Adipocyte (in vitro differentiated cells): ENCODE measurements around the gene CLRN1.

ENCODE experiments used
- DNase-seq: peaks from one replicate; pipeline ENCODE4 v3.0.0-alpha.2; 2015; ENCODE audit warnings: low read depth
- H3K27me3 ChIP-seq: replicated peaks from 2 replicates; pipeline ENCODE4 v1.7.0; 2013; ENCODE audit warnings: mild to moderate bottlenecking, low read length, moderate library complexity; ENCODE audit not compliant: control insufficient read depth, insufficient read depth
- H3K36me3 ChIP-seq: 2 replicates; pipeline ENCODE4 v1.7.0; 2013; ENCODE audit warnings: low read length, mild to moderate bottlenecking, moderate library complexity; ENCODE audit not compliant: control insufficient read depth, insufficient read depth, severe bottlenecking
- H3K4me1 ChIP-seq: 2 replicates; pipeline ENCODE4 v1.7.0; 2013; ENCODE audit warnings: mild to moderate bottlenecking, low read length, moderate library complexity; ENCODE audit not compliant: control insufficient read depth, insufficient read depth
- H3K4me3 ChIP-seq: 2 replicates; pipeline ENCODE4 v1.7.0; 2013; ENCODE audit warnings: mild to moderate bottlenecking, low read length, moderate library complexity
- H3K9ac ChIP-seq: 2 replicates; pipeline ENCODE4 v1.7.0; 2013; ENCODE audit warnings: mild to moderate bottlenecking, low read length, moderate library complexity
- H3K9me3 ChIP-seq: 2 replicates; pipeline ENCODE4 v1.7.0; 2013; ENCODE audit warnings: mild to moderate bottlenecking, low read length, moderate library complexity; ENCODE audit not compliant: control insufficient read depth

The CLRN1 gene

DNA sequence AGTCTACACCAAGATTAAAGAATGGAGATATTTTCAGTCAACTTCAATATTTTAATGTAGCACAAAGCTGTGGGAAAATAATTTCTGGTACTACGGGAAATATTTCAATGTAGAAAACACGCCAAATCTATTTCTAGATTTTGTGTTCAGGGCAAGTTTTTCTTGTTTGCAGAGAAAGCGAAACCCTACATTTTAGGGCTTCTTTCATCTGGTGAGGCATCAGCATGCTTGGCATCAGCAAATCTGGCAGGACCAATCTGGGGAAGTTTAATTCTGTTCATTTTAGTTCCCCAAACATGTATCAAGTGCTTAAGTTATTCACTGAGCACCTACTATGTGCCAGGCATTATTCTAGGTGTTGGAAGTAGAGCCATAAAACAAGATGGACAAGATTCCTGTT is 30.3 kb downstream of the CLRN1 start:
- H3K9me3 ChIP-seq = peaks cover 4% of the 10 kb centered on the region
- H3K36me3 ChIP-seq = no peaks in the 10 kb centered on the region
- no peak overlapping the region for H3K9ac ChIP-seq
- H3K4me3 ChIP-seq = no peak overlapping the region
- no peak for DNase-seq
- peaks cover 6% of the 10 kb centered on the region for H3K4me1 ChIP-seq
- peaks cover 42% of the 10 kb centered on the region for H3K27me3 ChIP-seq

DNA sequence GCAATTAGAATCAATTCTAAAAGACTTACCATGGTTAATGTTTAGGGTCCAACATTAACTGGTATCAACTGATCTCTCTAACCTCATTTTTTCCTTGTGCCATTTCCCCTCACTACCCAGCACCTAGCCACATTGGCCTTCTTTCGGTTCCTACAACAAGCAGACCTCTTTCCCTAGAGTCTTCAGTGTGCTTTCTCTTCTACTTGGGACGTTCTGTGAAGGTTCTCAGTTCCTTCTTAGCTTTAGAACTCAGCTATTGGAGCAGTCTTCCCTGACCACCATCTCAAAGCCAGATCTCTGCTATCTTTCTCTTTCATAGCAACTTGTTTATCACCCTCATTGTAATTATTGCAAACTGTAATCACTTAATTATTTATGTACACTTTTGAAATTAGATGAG is 35.8 kb downstream of the CLRN1 start:
- Histone ChIP-seq H3K4me3 (no peak overlapping the region), H3K36me3 (no peaks in the 10 kb centered on the region), H3K4me1 (peaks cover 7% of the 10 kb centered on the region), H3K27me3 (peaks cover 56% of the 10 kb centered on the region), H3K9me3 (no peaks in the 10 kb centered on the region), H3K9ac (no peak overlapping the region)
- DNase-seq = no peak

DNA sequence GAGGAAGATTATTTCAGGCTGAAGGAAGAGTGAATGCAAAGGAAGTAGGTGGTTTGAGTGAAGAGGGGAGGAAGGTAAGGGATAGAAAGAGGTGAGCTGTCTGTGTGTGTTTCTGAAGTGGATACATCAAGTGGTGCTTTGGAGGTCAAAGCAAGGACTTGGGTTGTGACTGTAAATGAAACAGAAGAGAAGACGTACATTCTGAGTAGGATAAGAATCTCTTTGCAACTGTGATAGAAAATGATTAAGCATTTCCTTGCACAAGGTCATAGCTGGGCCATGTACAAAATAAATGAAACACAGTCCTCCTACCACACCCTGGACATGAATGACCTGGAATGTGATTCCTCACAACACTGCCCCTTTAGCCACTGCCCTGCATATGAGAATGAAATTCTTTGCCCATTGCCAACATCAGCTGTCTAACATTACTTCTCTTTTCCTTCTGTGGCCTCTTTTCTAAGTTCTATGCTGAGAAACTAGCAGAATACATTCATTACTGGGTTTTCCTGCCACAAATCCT is 39.0 kb downstream of the CLRN1 start:
- peak; percentile 62 for DNase-seq
- H3K36me3 ChIP-seq = no peaks in the 10 kb centered on the region
- peaks cover 7% of the 10 kb centered on the region for H3K4me1 ChIP-seq
- no peak overlapping the region for H3K9ac ChIP-seq
- H3K27me3 ChIP-seq = peaks cover 65% of the 10 kb centered on the region
- H3K4me3 ChIP-seq = no peak overlapping the region
- H3K9me3 ChIP-seq = peaks cover 7% of the 10 kb centered on the region

DNA sequence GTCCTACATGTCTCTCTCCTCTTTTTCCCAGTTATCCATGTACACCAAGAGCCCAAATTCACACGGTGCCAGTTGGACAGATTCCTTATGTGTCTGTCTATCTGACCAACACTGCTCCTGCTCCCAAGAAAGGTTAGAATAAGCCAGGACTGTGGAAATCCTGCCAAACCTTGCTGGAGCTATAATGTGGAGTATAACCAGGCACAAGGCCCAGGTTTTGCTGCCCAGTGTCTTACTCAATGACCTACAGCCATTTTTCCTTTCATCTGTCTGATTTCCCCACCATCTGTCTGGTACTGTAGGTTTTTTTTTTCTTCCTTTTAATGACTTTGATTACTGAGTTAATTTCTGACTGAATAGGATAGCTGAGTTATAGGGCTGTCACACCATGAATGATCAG is 40.8 kb downstream of the CLRN1 start:
- Histone ChIP-seq H3K27me3 (peaks cover 52% of the 10 kb centered on the region), H3K4me1 (peaks cover 7% of the 10 kb centered on the region), H3K9ac (no peak overlapping the region), H3K36me3 (no peaks in the 10 kb centered on the region), H3K9me3 (peaks cover 7% of the 10 kb centered on the region), H3K4me3 (no peak overlapping the region)
- no peak for DNase-seq

DNA sequence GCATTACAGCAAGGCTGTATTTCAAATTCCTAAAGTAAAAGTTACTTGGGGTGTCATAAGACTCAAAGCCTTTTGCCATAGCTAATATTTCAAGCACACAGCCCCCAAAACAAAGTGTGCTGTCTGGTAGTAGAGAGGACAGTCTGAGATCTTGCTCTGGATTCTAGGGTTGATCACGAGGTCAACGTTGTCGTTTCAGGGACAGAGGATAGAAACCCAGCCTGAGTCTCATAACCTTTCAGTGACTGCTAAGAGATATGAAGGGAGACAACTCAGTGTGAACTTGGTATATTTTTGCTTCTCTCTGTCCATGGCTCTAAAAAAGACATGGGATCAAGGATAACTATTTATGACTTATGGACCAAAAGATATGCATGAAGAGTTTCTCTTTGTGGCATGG is 41.7 kb downstream of the CLRN1 start:
- Histone ChIP-seq H3K9me3 (peaks cover 7% of the 10 kb centered on the region), H3K27me3 (peaks cover 53% of the 10 kb centered on the region), H3K4me3 (no peak overlapping the region), H3K4me1 (peaks cover 7% of the 10 kb centered on the region), H3K36me3 (no peaks in the 10 kb centered on the region), H3K9ac (no peak overlapping the region)
- DNase-seq = no peak

DNA sequence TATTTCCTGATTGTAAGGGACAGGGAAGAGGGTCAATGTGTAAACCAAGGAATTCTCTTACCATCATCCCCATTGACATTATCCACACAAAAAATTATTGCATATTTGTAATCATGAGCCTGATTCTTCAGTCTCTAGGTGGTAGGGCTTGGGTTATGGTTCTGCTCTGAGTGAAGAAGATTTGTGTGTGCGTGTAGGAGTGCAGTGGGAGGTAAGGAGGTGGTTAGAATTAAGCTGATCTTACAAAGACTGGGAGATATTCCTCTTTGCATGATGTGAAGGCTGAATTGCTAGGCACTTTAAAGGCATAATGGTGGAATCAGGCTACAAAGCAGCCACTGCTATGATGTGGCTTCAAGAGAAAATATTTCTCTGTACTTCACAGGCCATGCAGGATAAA is 44.3 kb downstream of the CLRN1 start:
- no peaks in the 10 kb centered on the region for H3K4me1 ChIP-seq
- H3K4me3 ChIP-seq = no peak overlapping the region
- no peaks in the 10 kb centered on the region for H3K36me3 ChIP-seq
- H3K27me3 ChIP-seq = peaks cover 61% of the 10 kb centered on the region
- H3K9me3 ChIP-seq = peaks cover 7% of the 10 kb centered on the region
- no peak for DNase-seq
- no peak overlapping the region for H3K9ac ChIP-seq

DNA sequence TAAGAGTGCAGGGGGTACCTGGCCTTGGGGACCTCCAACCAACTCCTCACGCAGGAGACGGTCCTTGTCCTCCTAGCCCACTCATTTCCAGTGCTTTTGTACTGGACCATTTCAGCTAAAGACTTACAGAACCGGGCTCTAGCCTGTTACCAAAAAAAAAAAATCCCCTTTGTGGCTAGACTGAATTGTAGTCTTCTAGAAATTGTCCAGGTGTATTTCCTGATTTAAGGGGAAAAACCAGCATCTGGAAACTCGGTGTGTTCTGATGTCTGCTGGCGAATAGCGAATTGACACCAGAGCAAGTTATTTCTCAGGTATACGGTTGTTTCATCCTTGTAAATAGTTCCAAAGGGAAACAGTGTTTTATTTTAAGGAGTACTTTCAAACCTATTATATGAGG is 46.2 kb downstream of the CLRN1 start:
- no peak overlapping the region for H3K9ac ChIP-seq
- H3K4me3 ChIP-seq = no peak overlapping the region
- H3K9me3 ChIP-seq = peaks cover 7% of the 10 kb centered on the region
- no peaks in the 10 kb centered on the region for H3K36me3 ChIP-seq
- no peaks in the 10 kb centered on the region for H3K4me1 ChIP-seq
- no peak for DNase-seq
- H3K27me3 ChIP-seq = peaks cover 62% of the 10 kb centered on the region

DNA sequence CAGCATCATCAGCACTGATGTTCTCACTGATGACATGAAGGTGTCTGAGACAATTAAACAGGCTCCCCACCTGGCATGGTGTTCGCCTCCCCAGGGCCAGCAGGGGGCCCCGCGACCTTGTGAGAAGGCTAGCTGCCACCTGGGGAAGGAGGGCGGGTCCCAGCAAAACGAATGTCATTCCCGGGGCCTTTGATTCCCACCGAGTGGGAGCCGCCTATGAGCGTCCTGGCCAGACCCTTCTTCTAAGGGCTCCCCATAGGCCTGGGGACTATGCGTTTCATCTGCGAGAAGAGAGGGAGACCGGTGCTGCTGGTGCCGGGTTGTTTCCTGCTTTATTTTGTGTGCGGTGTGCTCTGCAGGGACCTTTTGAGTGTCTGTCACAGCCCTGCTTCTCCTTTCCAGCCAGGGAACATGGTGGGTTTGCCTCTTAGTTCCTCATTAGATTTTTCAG is 46.8 kb downstream of the CLRN1 start:
- peaks cover 56% of the 10 kb centered on the region for H3K27me3 ChIP-seq
- H3K9ac ChIP-seq = no peak overlapping the region
- no peak overlapping the region for H3K4me3 ChIP-seq
- no peaks in the 10 kb centered on the region for H3K4me1 ChIP-seq
- DNase-seq = no peak
- H3K9me3 ChIP-seq = peaks cover 7% of the 10 kb centered on the region
- H3K36me3 ChIP-seq = no peaks in the 10 kb centered on the region

DNA sequence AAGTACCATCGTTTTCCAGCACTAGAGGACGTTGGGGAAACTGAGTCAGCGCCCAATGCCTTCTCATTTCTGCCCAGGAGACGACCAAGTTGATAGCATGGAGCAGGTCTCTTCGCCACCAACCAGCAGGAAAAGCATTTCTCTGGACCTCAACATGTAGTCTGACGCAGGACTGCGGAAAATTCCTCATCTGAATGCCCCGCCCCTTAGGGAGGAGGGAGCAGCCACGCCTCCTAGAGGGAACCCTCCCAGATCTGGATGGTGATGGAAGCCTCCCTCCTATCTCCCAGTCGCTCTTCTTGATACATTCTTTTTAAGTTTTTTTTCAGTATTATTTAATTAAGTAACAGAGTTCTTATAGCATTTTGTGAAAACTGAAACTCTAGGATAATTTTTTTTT is 49.9 kb downstream of the CLRN1 start:
- Histone ChIP-seq H3K9ac (no peak overlapping the region), H3K9me3 (peaks cover 4% of the 10 kb centered on the region), H3K4me3 (no peak overlapping the region), H3K27me3 (peaks cover 58% of the 10 kb centered on the region), H3K36me3 (no peaks in the 10 kb centered on the region), H3K4me1 (no peaks in the 10 kb centered on the region)
- DNase-seq = no peak

DNA sequence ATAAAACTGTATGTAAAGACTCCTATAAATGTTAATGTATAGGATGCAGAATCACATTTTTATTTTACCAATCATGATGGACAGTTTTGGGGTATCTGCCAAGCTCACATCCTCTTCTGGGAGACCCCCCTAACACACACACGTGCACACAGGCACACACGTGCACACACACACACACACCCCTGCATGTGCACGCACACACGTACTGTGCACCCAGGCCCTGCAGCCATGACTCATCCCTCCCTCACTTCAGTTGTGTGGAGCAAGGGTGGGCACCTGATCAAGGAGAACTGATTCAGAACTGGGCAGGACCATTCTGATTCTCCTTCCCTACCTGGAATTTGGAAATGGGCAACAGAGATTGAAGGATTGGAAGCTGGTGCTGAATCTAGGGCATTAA is 51.3 kb downstream of the CLRN1 start:
- Histone ChIP-seq H3K4me1 (no peaks in the 10 kb centered on the region), H3K27me3 (peaks cover 68% of the 10 kb centered on the region), H3K4me3 (no peak overlapping the region), H3K9ac (no peak overlapping the region), H3K36me3 (no peaks in the 10 kb centered on the region), H3K9me3 (peaks cover 4% of the 10 kb centered on the region)
- no peak for DNase-seq

DNA sequence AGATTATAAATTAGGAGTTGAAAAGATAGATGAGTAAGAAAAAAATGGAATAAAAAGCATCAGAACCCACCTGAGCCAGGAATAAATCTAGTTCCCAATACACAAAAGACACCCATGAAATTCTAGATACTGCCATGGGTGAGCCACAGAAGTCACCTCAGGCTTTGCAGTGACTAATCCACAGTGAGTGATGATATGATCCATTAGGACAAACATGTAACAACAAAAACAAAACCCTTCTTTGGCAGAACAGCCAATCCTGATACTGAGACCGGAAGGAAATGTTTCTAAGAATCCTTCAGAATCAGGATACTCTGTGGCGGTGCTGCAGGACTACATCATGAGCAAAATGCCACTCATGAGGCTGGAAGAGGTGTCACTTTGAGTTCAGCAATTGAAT is 52.3 kb downstream of the CLRN1 start:
- Histone ChIP-seq H3K27me3 (peaks cover 60% of the 10 kb centered on the region), H3K9ac (no peak overlapping the region), H3K36me3 (no peaks in the 10 kb centered on the region), H3K4me3 (no peak overlapping the region), H3K9me3 (peaks cover 4% of the 10 kb centered on the region), H3K4me1 (no peaks in the 10 kb centered on the region)
- DNase-seq = no peak

DNA sequence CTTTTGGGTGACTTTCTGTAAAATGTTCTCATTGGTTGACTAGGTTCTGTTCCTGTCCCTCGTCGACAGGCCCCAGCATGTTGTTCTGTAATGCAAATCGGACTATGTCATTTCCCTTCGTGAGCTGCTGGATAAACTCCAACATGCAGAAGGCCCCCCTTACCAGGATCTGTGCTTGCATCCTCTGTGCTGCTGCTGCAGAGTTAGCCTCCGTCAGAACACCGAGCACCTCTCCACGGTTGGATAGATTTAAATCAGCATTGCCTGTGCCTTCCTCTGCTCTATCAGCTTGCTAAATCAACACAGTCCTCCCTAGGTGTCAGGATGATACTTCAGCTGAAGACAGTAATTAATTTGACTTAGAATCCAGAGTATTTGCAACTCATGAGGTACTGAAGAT is 54.6 kb downstream of the CLRN1 start:
- peaks cover 6% of the 10 kb centered on the region for H3K4me1 ChIP-seq
- no peaks in the 10 kb centered on the region for H3K36me3 ChIP-seq
- DNase-seq = no peak
- H3K4me3 ChIP-seq = no peak overlapping the region
- no peak overlapping the region for H3K9ac ChIP-seq
- peaks cover 51% of the 10 kb centered on the region for H3K27me3 ChIP-seq
- peaks cover 4% of the 10 kb centered on the region for H3K9me3 ChIP-seq
